Activated naive CD8-positive, alpha-beta T cell treated with anti-CD3 and anti-CD28 coated beads, Interleukin-2, amount 50 U/mL, for 24 hours (primary cell): Measurements from ENCODE around the gene HOXA3.

Source experiments
- ATAC-seq: fragments of 150-1000 bp; cut with Tn5 transposase; one replicate; pipeline ENCODE4 v1.10.0; 2021
- DNase-seq: peaks from one replicate; pipeline ENCODE4 v3.0.0; 2021
- H3K27ac Mint-ChIP-seq: one replicate; pipeline ENCODE4 v1.8.0; 2021; ENCODE audit warnings: mild to moderate bottlenecking, mixed read lengths
- H3K27me3 Mint-ChIP-seq: one replicate; pipeline ENCODE4 v1.8.0; 2021; ENCODE audit warnings: mixed read lengths
- H3K36me3 Mint-ChIP-seq: one replicate; pipeline ENCODE4 v1.8.0; 2021; ENCODE audit warnings: low read depth, mixed read lengths
- H3K4me1 Mint-ChIP-seq: one replicate; pipeline ENCODE4 v1.8.0; 2021; ENCODE audit warnings: mixed read lengths
- H3K4me3 Mint-ChIP-seq: one replicate; pipeline ENCODE4 v1.8.0; 2021; ENCODE audit warnings: mild to moderate bottlenecking, moderate library complexity, mixed read lengths
- H3K9me3 Mint-ChIP-seq: one replicate; pipeline ENCODE4 v1.8.0; 2021; ENCODE audit warnings: mixed read lengths

HOXA3 gene

GRCh38 chr7:27150568-27151340, 1.6 kb downstream of the HOXA3 start:
- ATAC-seq (peak; percentile 73), DNase-seq (peak; percentile 71)
- Mint-ChIP-seq H3K36me3 (peaks cover 1% of the 10 kb centered on the region), H3K4me3 (peak overlapping the region; percentile 57), H3K27ac (no peak overlapping the region), H3K4me1 (peaks cover 39% of the 10 kb centered on the region), H3K27me3 (peaks cover 90% of the 10 kb centered on the region), H3K9me3 (no peaks in the 10 kb centered on the region)

GRCh38 chr7:27149842-27150567, 2.4 kb downstream of the HOXA3 start:
- peaks cover 31% of the 10 kb centered on the region for H3K4me1 Mint-ChIP-seq
- peak overlapping the region; percentile 57 for H3K4me3 Mint-ChIP-seq
- H3K36me3 Mint-ChIP-seq, result peaks cover 1% of the 10 kb centered on the region
- H3K9me3 Mint-ChIP-seq, result no peaks in the 10 kb centered on the region
- DNase-seq, result no peak
- peaks cover 86% of the 10 kb centered on the region for H3K27me3 Mint-ChIP-seq
- no peak for ATAC-seq
- H3K27ac Mint-ChIP-seq, result no peak overlapping the region

- Mint-ChIP-seq H3K4me3 (no peak overlapping the region), H3K36me3 (no peaks in the 10 kb centered on the region), H3K9me3 (no peaks in the 10 kb centered on the region), H3K4me1 (peaks cover 25% of the 10 kb centered on the region), H3K27ac (no peak overlapping the region), H3K27me3 (peaks cover 82% of the 10 kb centered on the region)
- DNase-seq (no peak), ATAC-seq (no peak)
Measured at GRCh38 chr7:27148756-27149641, 3.4 kb downstream of the HOXA3 start.

GRCh38 chr7:27148031-27148755, 4.2 kb downstream of the HOXA3 start:
- Mint-ChIP-seq H3K27me3 (peaks cover 75% of the 10 kb centered on the region), H3K36me3 (no peaks in the 10 kb centered on the region), H3K27ac (no peak overlapping the region), H3K4me3 (peak overlapping the region; percentile 26), H3K9me3 (no peaks in the 10 kb centered on the region), H3K4me1 (peaks cover 25% of the 10 kb centered on the region)
- DNase-seq (no peak), ATAC-seq (no peak)

GRCh38 chr7:27147199-27148030, 5.0 kb downstream of the HOXA3 start, which contains the start of gene HOXA6:
Gene HOXA6, minus strand, starts transcription at chr7:27147774. Its CDS starts 25 bp downstream, at chr7:27147749.
- no peaks in the 10 kb centered on the region for H3K36me3 Mint-ChIP-seq
- no peaks in the 10 kb centered on the region for H3K9me3 Mint-ChIP-seq
- no peak for DNase-seq
- H3K27me3 Mint-ChIP-seq, result peaks cover 74% of the 10 kb centered on the region
- ATAC-seq, result no peak
- H3K4me3 Mint-ChIP-seq, result peak within 1 kb of the TSS; percentile 26
- H3K4me1 Mint-ChIP-seq, result peaks cover 27% of the 10 kb centered on the region
- H3K27ac Mint-ChIP-seq, result no peak within 1 kb of the TSS

- Mint-ChIP-seq H3K4me1 (peaks cover 21% of the 10 kb centered on the region), H3K9me3 (no peaks in the 10 kb centered on the region), H3K4me3 (no peak overlapping the region), H3K36me3 (no peaks in the 10 kb centered on the region), H3K27ac (no peak overlapping the region), H3K27me3 (peaks cover 67% of the 10 kb centered on the region)
- no peak for DNase-seq
- no peak for ATAC-seq
Measured at GRCh38 chr7:27146491-27147198, 5.7 kb downstream of the HOXA3 start.

GRCh38 chr7:27145914-27146412, 6.4 kb downstream of the HOXA3 start:
- Mint-ChIP-seq H3K9me3 (no peaks in the 10 kb centered on the region), H3K27me3 (peaks cover 63% of the 10 kb centered on the region), H3K27ac (no peak overlapping the region), H3K4me3 (no peak overlapping the region), H3K4me1 (peaks cover 14% of the 10 kb centered on the region), H3K36me3 (no peaks in the 10 kb centered on the region)
- no peak for DNase-seq
- no peak for ATAC-seq

- H3K4me1 Mint-ChIP-seq, result peaks cover 10% of the 10 kb centered on the region
Measured at GRCh38 chr7:27145165-27145913, 7.0 kb downstream of the HOXA3 start.

GRCh38 chr7:27144781-27145164, 7.6 kb downstream of the HOXA3 start:
- H3K27ac Mint-ChIP-seq, result no peak overlapping the region
- H3K4me3 Mint-ChIP-seq, result no peak overlapping the region
- no peak for ATAC-seq
- no peak for DNase-seq
- H3K36me3 Mint-ChIP-seq, result no peaks in the 10 kb centered on the region
- H3K9me3 Mint-ChIP-seq, result no peaks in the 10 kb centered on the region
- H3K4me1 Mint-ChIP-seq, result peaks cover 8% of the 10 kb centered on the region
- H3K27me3 Mint-ChIP-seq, result peaks cover 54% of the 10 kb centered on the region

More at GRCh38 chr7:27145165-27145913, 7.0 kb downstream of the HOXA3 start:
- Mint-ChIP-seq H3K4me3 (no peak overlapping the region), H3K36me3 (no peaks in the 10 kb centered on the region), H3K9me3 (no peaks in the 10 kb centered on the region), H3K27me3 (peaks cover 59% of the 10 kb centered on the region), H3K27ac (no peak overlapping the region)
- ATAC-seq (no peak), DNase-seq (no peak)

GRCh38 chr7:27143950-27144780, 8.2 kb downstream of the HOXA3 start:
- Mint-ChIP-seq H3K27ac (no peak overlapping the region), H3K27me3 (peaks cover 48% of the 10 kb centered on the region), H3K9me3 (no peaks in the 10 kb centered on the region), H3K4me1 (peaks cover 8% of the 10 kb centered on the region), H3K4me3 (no peak overlapping the region), H3K36me3 (no peaks in the 10 kb centered on the region)
- ATAC-seq, result no peak
- DNase-seq, result no peak

GRCh38 chr7:27143023-27143949, 9.1 kb downstream of the HOXA3 start, which contains the start of gene HOXA5:
Gene HOXA5, minus strand, starts transcription at chr7:27143681. Its CDS starts 74 bp downstream, at chr7:27143607.
- ATAC-seq, result no peak
- H3K9me3 Mint-ChIP-seq, result no peaks in the 10 kb centered on the region
- no peaks in the 10 kb centered on the region for H3K36me3 Mint-ChIP-seq
- H3K4me1 Mint-ChIP-seq, result peaks cover 5% of the 10 kb centered on the region
- H3K4me3 Mint-ChIP-seq, result no peak within 1 kb of the TSS
- no peak within 1 kb of the TSS for H3K27ac Mint-ChIP-seq
- no peak for DNase-seq
- H3K27me3 Mint-ChIP-seq, result peaks cover 47% of the 10 kb centered on the region
